Spleen (tissue), 11 donors: Measurements from ENCODE around the gene RAB40C. TPM values are rescaled to one million over a fixed set of nuclear protein-coding genes. Genes with fewer than 3 reads are reported as not detected.

ENCODE experiments used
- DNase-seq: peaks from one replicate; pipeline ENCODE4 v3.0.0-alpha.2; 2020
- H3K27ac ChIP-seq, 8 donors: fragments of 200-600 bp; sonication (generic) in 7 of 8; 1 replicate in 4 of 8; 2 replicates in 4 of 8; pipeline versions ENCODE4 v1.5.0 to v1.8.0; 2016 to 2021; ENCODE audit warnings: inconsistent platforms in 4 of 8, mild to moderate bottlenecking in 4 of 8, moderate library complexity in 1 of 8
- H3K27me3 ChIP-seq, 7 donors: fragments of 200-600 bp; sonication (generic) in 6 of 7; replicated peaks in 1 of 7; 1 replicate in 4 of 7; 2 replicates in 3 of 7; pipeline versions ENCODE4 v1.5.0 to v1.8.0; 2016 to 2021; ENCODE audit warnings: inconsistent platforms in 3 of 7, mild to moderate bottlenecking in 1 of 7
- H3K36me3 ChIP-seq, 6 donors: fragments of 200-600 bp; sonication (generic) in 5 of 6; 1 replicate in 4 of 6; 2 replicates in 2 of 6; pipeline versions ENCODE4 v1.5.0 to v1.8.0; 2016 to 2021; ENCODE audit warnings: inconsistent platforms in 2 of 6
- H3K4me1 ChIP-seq, 6 donors: fragments of 200-600 bp; sonication (generic) in 5 of 6; 1 replicate in 3 of 6; 2 replicates in 3 of 6; pipeline versions ENCODE4 v1.5.0 to v1.8.0; 2016 to 2021; ENCODE audit warnings: inconsistent platforms in 3 of 6
- H3K4me3 ChIP-seq, 8 donors: fragments of 200-600 bp; sonication (generic) in 7 of 8; 1 replicate in 4 of 8; 2 replicates in 4 of 8; pipeline versions ENCODE4 v1.5.0 to v1.8.0; 2016 to 2021; ENCODE audit warnings: inconsistent platforms in 4 of 8, mild to moderate bottlenecking in 4 of 8, moderate library complexity in 2 of 8
- H3K9me3 ChIP-seq, 8 donors: fragments of 200-600 bp; sonication (generic) in 7 of 8; 1 replicate in 4 of 8; 2 replicates in 4 of 8; pipeline versions ENCODE4 v1.5.0 to v1.8.0; 2016 to 2021; ENCODE audit warnings: inconsistent platforms in 4 of 8
- POLR2A ChIP-seq, 3 donors: fragments of 450-650 bp; IDR thresholded peaks; one replicate each; pipeline ENCODE4 v1.5.1; 2017; ENCODE audit warnings: antibody characterized with exemption in 3 of 3, mild to moderate bottlenecking in 1 of 3
- POLR2AphosphoS5 ChIP-seq, 3 donors: sonication (generic); formaldehyde crosslinking; IDR thresholded peaks; one replicate each; pipeline ENCODE4 v1.5.1; 2017; ENCODE audit warnings: antibody characterized with exemption in 3 of 3
- WGBS, 5 donors: extraction: QIAGEN DNeasy Blood & Tissue Kit in 3 of 5; methylation state at CpG; one replicate each; pipeline versions ENCODE4 v1.1.5 to v1.1.7; 2013 to 2018; 5-methylcytosine and 5-hydroxymethylcytosine counted together
- intact Hi-C: fragments of 100-400 bp; cut with DNase I; formaldehyde crosslinking; loops from one replicate; pipeline ENCODE4 v1.15.0; 2023; ENCODE audit warnings: low total_unique reads
- polyA plus RNA-seq, 3 donors: library from polyadenylated mRNA; stranded (reverse); fragments of 200-250 nt; gene quantifications; one replicate each; pipeline ENCODE4 v1.2.1, GENCODE V29; 2013
- total RNA-seq, 7 donors: library from RNA; depleted of rRNA in 3 of 7; stranded (reverse); fragments of >200 nt in 3 of 7; fragmentation: NEBNext Ultra II Directional in 4 of 7; extraction: Animal tissue kit (Norgen Biotek cat#: 25700) in 4 of 7; gene quantifications; one replicate each; pipeline versions ENCODE4 v1.1.0 to v1.2.1, GENCODE V29; 2016 to 2021
- TF ChIP-seq, protein P1 (sequence below), 11 experiments: fragments of 200-600 bp in 7 of 11; fragments of 450-650 bp in 4 of 11; sonication (generic) in 4 of 11; IDR thresholded peaks in 8 of 11; conservative IDR thresholded peaks in 3 of 11; 1 replicate in 7 of 11; 2 replicates in 4 of 11; pipeline versions ENCODE4 v1.4.0 to v1.8.0; 2016 to 2021; ENCODE audit warnings: antibody characterized with exemption in 11 of 11, inconsistent platforms in 4 of 11, mild to moderate bottlenecking in 1 of 11
- donor health status: healthy with polysubstance abuse.
- donor health status: DM: no; HTN: no; CAD: no; lungs with moderate emphysema.
- donor health status: DM: no; HTN: no; CAD: no.
- donor health status: Bipolar disorder and iron deficiency.
- donor health status: healthy.
- donor health status: DM: no; HTN: no; CAD: no.
- donor health status: DM: yes; HTN: yes; CAD: no.

The RAB40C gene
- total and polyA plus RNA-seq, 10 donors = 8.1 to 21.6 (median 15.2) TPM

- intact Hi-C loops = no loop called here
- DNase-seq = no peak
- Histone ChIP-seq H3K9me3 (no peaks in the 10 kb centered on the region), H3K36me3 (peaks cover 0 to 34% (median 0%) of the 10 kb centered on the region in 6 donors), H3K27me3 (peaks cover 0 to 9% (median 0%) of the 10 kb centered on the region in 7 donors), H3K4me3 (no peak overlapping the region), H3K27ac (no peak overlapping the region), H3K4me1 (peaks cover 0 to 18% (median 12%) of the 10 kb centered on the region in 6 donors)
- peak in 1 of 3 donors; percentile 36 for TF ChIP-seq POLR2AphosphoS5 (IDR thresholded peaks at IDR 0.05)
- TF ChIP-seq, protein P1, sequence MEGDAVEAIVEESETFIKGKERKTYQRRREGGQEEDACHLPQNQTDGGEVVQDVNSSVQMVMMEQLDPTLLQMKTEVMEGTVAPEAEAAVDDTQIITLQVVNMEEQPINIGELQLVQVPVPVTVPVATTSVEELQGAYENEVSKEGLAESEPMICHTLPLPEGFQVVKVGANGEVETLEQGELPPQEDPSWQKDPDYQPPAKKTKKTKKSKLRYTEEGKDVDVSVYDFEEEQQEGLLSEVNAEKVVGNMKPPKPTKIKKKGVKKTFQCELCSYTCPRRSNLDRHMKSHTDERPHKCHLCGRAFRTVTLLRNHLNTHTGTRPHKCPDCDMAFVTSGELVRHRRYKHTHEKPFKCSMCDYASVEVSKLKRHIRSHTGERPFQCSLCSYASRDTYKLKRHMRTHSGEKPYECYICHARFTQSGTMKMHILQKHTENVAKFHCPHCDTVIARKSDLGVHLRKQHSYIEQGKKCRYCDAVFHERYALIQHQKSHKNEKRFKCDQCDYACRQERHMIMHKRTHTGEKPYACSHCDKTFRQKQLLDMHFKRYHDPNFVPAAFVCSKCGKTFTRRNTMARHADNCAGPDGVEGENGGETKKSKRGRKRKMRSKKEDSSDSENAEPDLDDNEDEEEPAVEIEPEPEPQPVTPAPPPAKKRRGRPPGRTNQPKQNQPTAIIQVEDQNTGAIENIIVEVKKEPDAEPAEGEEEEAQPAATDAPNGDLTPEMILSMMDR (IDR thresholded peaks at IDR 0.05 in 8 of 11, conservative IDR thresholded peaks at IDR 0.05 in 3 of 11) = no peak
- WGBS, 5 donors = 86 to 94% (median 89%) methylated on average over 4 to 18 of the region's 18 CpGs
Measured at GRCh38 chr16:582218-582613, 7.7 kb upstream of the RAB40C start.

DNA sequence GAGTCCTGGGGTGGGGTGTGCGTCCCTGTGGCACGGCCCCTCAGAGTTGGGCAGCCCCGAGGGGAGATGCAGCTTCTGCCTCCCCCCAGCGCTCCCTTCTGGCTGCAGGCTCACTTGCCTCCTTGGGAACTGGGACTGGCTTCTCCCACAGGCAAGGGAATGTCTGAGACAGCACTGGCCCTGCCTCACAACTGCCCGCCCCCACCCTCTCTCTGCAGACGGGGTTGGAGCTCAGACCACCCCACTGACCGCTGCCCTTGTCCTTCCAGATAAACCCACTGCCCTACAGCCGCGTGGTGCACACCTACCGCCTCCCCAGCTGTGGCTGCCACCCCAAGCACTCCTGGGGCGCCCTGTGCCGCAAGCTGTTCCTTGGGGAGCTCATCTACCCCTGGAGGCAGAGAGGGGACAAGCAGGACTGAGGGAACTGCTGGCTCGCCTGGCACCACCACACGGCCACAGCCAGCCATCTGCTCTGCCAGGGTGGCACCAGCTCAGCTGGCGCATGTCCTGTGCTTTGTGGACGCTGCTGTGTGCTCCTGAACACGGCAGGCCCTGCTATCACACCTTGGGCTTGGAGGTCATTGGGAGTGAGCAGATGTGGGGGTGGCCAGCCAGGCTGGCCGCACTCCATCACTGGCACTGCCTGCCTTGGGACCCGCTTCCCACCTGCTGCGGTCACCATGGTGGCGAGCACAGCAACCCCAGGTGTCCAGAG is 7.1 kb upstream of the RAB40C start:
- 87 to 95% (median 93%) methylated on average over 11 to 21 of the region's 21 CpGs for WGBS, 5 donors
- peaks cover 0 to 34% (median 0%) of the 10 kb centered on the region in 6 donors for H3K36me3 ChIP-seq
- TF ChIP-seq, protein P1 (IDR thresholded peaks at IDR 0.05 in 8 of 11, conservative IDR thresholded peaks at IDR 0.05 in 3 of 11) = no peak
- TF ChIP-seq POLR2AphosphoS5 (IDR thresholded peaks at IDR 0.05) = peak in 1 of 3 donors; percentile 1
- TF ChIP-seq POLR2A (IDR thresholded peaks at IDR 0.05) = no peak
- DNase-seq = no peak
- no peaks in the 10 kb centered on the region for H3K9me3 ChIP-seq
- H3K27me3 ChIP-seq = peaks cover 0 to 9% (median 0%) of the 10 kb centered on the region in 7 donors
- no peak overlapping the region for H3K27ac ChIP-seq
- intact Hi-C loops = no loop called here
- H3K4me1 ChIP-seq = peaks cover 5 to 24% (median 17%) of the 10 kb centered on the region in 6 donors
- H3K4me3 ChIP-seq = no peak overlapping the region

GRCh38 chr16:583470-583814 is 6.4 kb upstream of the RAB40C start:
- Histone ChIP-seq H3K9me3 (no peaks in the 10 kb centered on the region), H3K27ac (no peak overlapping the region), H3K36me3 (peaks cover 0 to 34% (median 0%) of the 10 kb centered on the region in 6 donors), H3K27me3 (peaks cover 0 to 9% (median 0%) of the 10 kb centered on the region in 7 donors), H3K4me1 (peaks cover 11 to 27% (median 23%) of the 10 kb centered on the region in 6 donors), H3K4me3 (no peak overlapping the region)
- no peak for TF ChIP-seq POLR2A (IDR thresholded peaks at IDR 0.05)
- TF ChIP-seq, protein P1 (IDR thresholded peaks at IDR 0.05 in 8 of 11, conservative IDR thresholded peaks at IDR 0.05 in 3 of 11) = no peak
- DNase-seq = no peak
- WGBS, 5 donors = 72 to 87% (median 79%) methylated on average over 6 to 16 of the region's 16 CpGs
- intact Hi-C loops = no loop called here

DNA sequence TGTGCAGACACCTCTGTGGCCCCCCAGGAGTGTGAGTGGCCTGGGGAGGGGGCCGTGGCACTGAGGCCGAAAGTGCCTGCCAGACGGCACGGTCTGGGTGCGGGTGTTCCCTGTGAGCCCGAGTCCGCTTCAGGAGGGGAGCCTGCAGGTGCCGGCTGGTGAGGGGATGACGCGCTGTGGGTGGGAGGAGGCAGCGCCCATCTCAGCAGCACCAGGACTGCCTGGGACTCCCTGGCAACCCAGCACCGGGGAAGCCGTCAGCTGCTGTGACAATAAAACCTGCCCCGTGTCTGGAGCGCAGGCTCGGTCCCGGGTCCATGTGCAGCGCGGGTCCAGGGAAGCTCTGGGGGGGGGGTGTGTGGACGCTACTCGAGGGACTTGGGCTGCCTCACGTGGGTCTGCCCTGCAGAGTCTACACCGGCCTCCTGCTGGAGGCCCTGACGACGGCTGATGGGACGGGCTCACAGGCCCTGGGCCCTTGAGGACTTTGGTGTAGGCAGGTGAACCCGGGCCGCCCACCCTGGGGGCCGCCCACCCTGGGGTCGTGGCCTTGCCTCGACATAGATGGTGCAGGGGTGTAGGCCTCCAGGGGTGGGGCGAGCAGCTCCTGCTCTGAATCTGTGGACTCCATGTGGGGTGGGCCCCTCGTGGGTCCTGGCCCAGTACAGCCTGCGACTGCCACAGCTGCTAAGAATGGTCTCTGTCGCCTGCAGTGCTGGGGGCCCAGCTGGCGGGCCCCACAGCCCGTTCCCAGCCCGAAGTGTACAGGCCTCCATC is 5.9 kb upstream of the RAB40C start:
- H3K9me3 ChIP-seq = no peaks in the 10 kb centered on the region
- no peak overlapping the region for H3K27ac ChIP-seq
- peak; percentile 73 for DNase-seq
- intact Hi-C loops = no loop called here
- peaks cover 0 to 9% (median 0%) of the 10 kb centered on the region in 7 donors for H3K27me3 ChIP-seq
- H3K36me3 ChIP-seq = peaks cover 0 to 34% (median 0%) of the 10 kb centered on the region in 6 donors
- TF ChIP-seq POLR2AphosphoS5 (IDR thresholded peaks at IDR 0.05) (no peak), POLR2A (IDR thresholded peaks at IDR 0.05) (no peak)
- TF ChIP-seq, protein P1 (IDR thresholded peaks at IDR 0.05 in 8 of 11, conservative IDR thresholded peaks at IDR 0.05 in 3 of 11) = no peak
- peaks cover 12 to 24% (median 21%) of the 10 kb centered on the region in 6 donors for H3K4me1 ChIP-seq
- 45 to 81% (median 70%) methylated on average over 17 to 38 of the region's 38 CpGs for WGBS, 5 donors
- no peak overlapping the region for H3K4me3 ChIP-seq
